NCI-H2196 treated with DMSO at 0.1 percent for 48 hours (cell line): Measurements from ENCODE around the gene TOB2.
"Not testable (repeated sequence)": the region's sequence is repeated elsewhere in the genome, so short reads cannot be mapped to it uniquely, and the experiment has no call there.

Experiments
- DNase-seq: peaks from one replicate; lab custom pipeline; 2025; ENCODE audit not compliant: unreplicated experiment; lab: John Stamatoyannopoulos, UW

Gene TOB2

GRCh38 chr22:41468381-41469217 lies 22.0 kb upstream of the TOB2 start, which contains the start of the genes ACO2 and PHF5A:
Gene ACO2 (plus strand): TSS chr22:41469117. CDS start chr22:41469147, 30 bp downstream.
Gene PHF5A (minus strand): TSS chr22:41468692. CDS start chr22:41468653, 39 bp downstream.
- DNase-seq: peak; percentile 95

- no peak for DNase-seq
Measured at GRCh38 chr22:41461901-41462300, 15.3 kb upstream of the TOB2 start.

GRCh38 chr22:41460071-41460470 lies 13.5 kb upstream of the TOB2 start:
- not testable (repeated sequence) for DNase-seq

- no peak for DNase-seq
Measured at GRCh38 chr22:41459431-41459830, 12.8 kb upstream of the TOB2 start.

GRCh38 chr22:41458161-41458728 lies 11.6 kb upstream of the TOB2 start:
- DNase-seq: no peak

- peak; percentile 97 for DNase-seq
Measured at GRCh38 chr22:41448189-41448808, 1.7 kb upstream of the TOB2 start.

GRCh38 chr22:41447435-41448188 lies 1.0 kb upstream of the TOB2 start:
- peak; percentile 35 for DNase-seq

GRCh38 chr22:41446057-41446501 lies 522 bp downstream of the TOB2 start:
- DNase-seq: no peak

GRCh38 chr22:41445129-41446056 lies 1.2 kb downstream of the TOB2 start:
- DNase-seq: peak; percentile 37

- DNase-seq: peak; percentile 95
Measured at GRCh38 chr22:41444360-41445128, 2.1 kb downstream of the TOB2 start.

GRCh38 chr22:41442240-41442792 lies 4.3 kb downstream of the TOB2 start:
- DNase-seq: no peak

GRCh38 chr22:41440511-41440910 lies 6.1 kb downstream of the TOB2 start:
- not testable (repeated sequence) for DNase-seq

- DNase-seq: no peak
Measured at GRCh38 chr22:41437198-41437597, 9.4 kb downstream of the TOB2 start.

- DNase-seq: no peak
Measured at GRCh38 chr22:41436322-41437113, 10.1 kb downstream of the TOB2 start.

- no peak for DNase-seq
Measured at GRCh38 chr22:41435560-41435959, 11.0 kb downstream of the TOB2 start.

- not testable (repeated sequence) for DNase-seq
Measured at GRCh38 chr22:41434361-41435003, 12.1 kb downstream of the TOB2 start.

- not testable (repeated sequence) for DNase-seq
Measured at GRCh38 chr22:41433480-41433879, 13.1 kb downstream of the TOB2 start.

- DNase-seq: no peak
Measured at GRCh38 chr22:41431656-41432055, 14.9 kb downstream of the TOB2 start.
